Measurements from ENCODE around the gene CYLD. TPM values are rescaled to one million over a fixed set of nuclear protein-coding genes. Genes with fewer than 3 reads are reported as not detected.

Gene CYLD
- total and polyA plus RNA-seq, 2 experiments from 2014 or later = 13.6 to 16.1 TPM

- no peaks in the 10 kb centered on the region for H3K36me3 ChIP-seq
- DNase-seq (ENCODE audit: low read depth in 1 of 2, low spot score in 1 of 2) = peak; percentile 43 to 47
- H3K4me3 ChIP-seq = peak overlapping the region; percentile 9
- no peak for TF ChIP-seq CTCF (IDR thresholded peaks at IDR 0.05; ENCODE audit: low read depth, low read length)
- no peak overlapping the region for H3K27ac ChIP-seq
- H3K9me3 ChIP-seq (ENCODE audit: low read depth) = no peaks in the 10 kb centered on the region
- H3K27me3 ChIP-seq = peaks cover 25% of the 10 kb centered on the region
- no peaks in the 10 kb centered on the region for H3K4me1 ChIP-seq (ENCODE audit: low read depth)
Observed at GRCh38 chr16:50841081-50841886, 99.4 kb downstream of the CYLD start.

GRCh38 chr16:50842013-50842505, 100.2 kb downstream of the CYLD start:
- peaks cover 25% of the 10 kb centered on the region for H3K27me3 ChIP-seq
- TF ChIP-seq CTCF (IDR thresholded peaks at IDR 0.05; ENCODE audit: low read depth, low read length) = no peak
- no peak overlapping the region for H3K27ac ChIP-seq
- H3K36me3 ChIP-seq = no peaks in the 10 kb centered on the region
- DNase-seq (ENCODE audit: low read depth in 1 of 2, low spot score in 1 of 2) = no peak
- H3K4me3 ChIP-seq = no peak overlapping the region
- no peaks in the 10 kb centered on the region for H3K4me1 ChIP-seq (ENCODE audit: low read depth)
- no peaks in the 10 kb centered on the region for H3K9me3 ChIP-seq (ENCODE audit: low read depth)

GRCh38 chr16:50842589-50842988, 100.7 kb downstream of the CYLD start:
- no peak overlapping the region for H3K27ac ChIP-seq
- H3K4me1 ChIP-seq (ENCODE audit: low read depth) = no peaks in the 10 kb centered on the region
- no peak for DNase-seq (ENCODE audit: low read depth in 1 of 2, low spot score in 1 of 2)
- H3K9me3 ChIP-seq (ENCODE audit: low read depth) = no peaks in the 10 kb centered on the region
- H3K27me3 ChIP-seq = peaks cover 25% of the 10 kb centered on the region
- no peak for TF ChIP-seq CTCF (IDR thresholded peaks at IDR 0.05; ENCODE audit: low read depth, low read length)
- H3K36me3 ChIP-seq = no peaks in the 10 kb centered on the region
- H3K4me3 ChIP-seq = no peak overlapping the region

GRCh38 chr16:50844840-50845239, 103.0 kb downstream of the CYLD start:
- H3K36me3 ChIP-seq = no peaks in the 10 kb centered on the region

GRCh38 chr16:50845296-50845695, 103.4 kb downstream of the CYLD start:
- no peak for TF ChIP-seq CTCF (IDR thresholded peaks at IDR 0.05; ENCODE audit: low read depth, low read length)
- no peak overlapping the region for H3K27ac ChIP-seq

More at GRCh38 chr16:50844840-50845239, 103.0 kb downstream of the CYLD start:
- TF ChIP-seq CTCF (IDR thresholded peaks at IDR 0.05; ENCODE audit: low read depth, low read length) = no peak
- Histone ChIP-seq H3K9me3 (ENCODE audit: low read depth) (no peaks in the 10 kb centered on the region), H3K27ac (no peak overlapping the region), H3K4me3 (no peak overlapping the region), H3K27me3 (peaks cover 24% of the 10 kb centered on the region), H3K4me1 (ENCODE audit: low read depth) (no peaks in the 10 kb centered on the region)
- no peak for DNase-seq (ENCODE audit: low read depth in 1 of 2, low spot score in 1 of 2)

More at GRCh38 chr16:50845296-50845695, 103.4 kb downstream of the CYLD start:
- Histone ChIP-seq H3K36me3 (no peaks in the 10 kb centered on the region), H3K4me1 (ENCODE audit: low read depth) (no peaks in the 10 kb centered on the region), H3K4me3 (no peak overlapping the region), H3K9me3 (ENCODE audit: low read depth) (no peaks in the 10 kb centered on the region), H3K27me3 (peaks cover 19% of the 10 kb centered on the region)
- no peak for DNase-seq (ENCODE audit: low read depth in 1 of 2, low spot score in 1 of 2)

Measured in cardiac muscle cell (in vitro differentiated cells and primary cell).